Measurements from ENCODE around the gene C9orf50.

Gene C9orf50

GRCh38 chr9:129630967-129631673, 10.2 kb upstream of the C9orf50 start:
- DNase-seq, result peak in 1 of 2 experiments; percentile 45

- no peak for DNase-seq
Measured at GRCh38 chr9:129629251-129629820, 8.4 kb upstream of the C9orf50 start.

DNA sequence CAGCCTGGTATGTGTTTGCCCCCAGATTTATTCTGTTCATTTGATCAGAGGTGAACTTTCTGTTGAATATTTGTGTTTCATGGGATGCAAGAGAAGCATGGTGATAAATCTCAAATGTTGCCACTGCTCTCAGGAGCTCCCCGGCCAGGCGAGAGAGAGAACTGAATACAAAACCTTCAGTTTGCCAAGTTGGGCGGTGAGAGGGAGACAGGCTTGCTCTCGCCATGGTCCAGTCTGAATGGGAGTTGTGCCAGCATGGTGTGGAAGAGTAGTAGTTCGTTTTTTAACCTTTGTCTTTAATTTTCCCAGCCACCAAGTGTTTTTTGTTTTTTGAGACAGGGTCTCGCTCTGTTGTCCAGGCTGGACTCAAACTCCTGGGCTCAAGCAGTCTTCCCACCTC, 7.8 kb upstream of the C9orf50 start:
- DNase-seq, result no peak

DNA sequence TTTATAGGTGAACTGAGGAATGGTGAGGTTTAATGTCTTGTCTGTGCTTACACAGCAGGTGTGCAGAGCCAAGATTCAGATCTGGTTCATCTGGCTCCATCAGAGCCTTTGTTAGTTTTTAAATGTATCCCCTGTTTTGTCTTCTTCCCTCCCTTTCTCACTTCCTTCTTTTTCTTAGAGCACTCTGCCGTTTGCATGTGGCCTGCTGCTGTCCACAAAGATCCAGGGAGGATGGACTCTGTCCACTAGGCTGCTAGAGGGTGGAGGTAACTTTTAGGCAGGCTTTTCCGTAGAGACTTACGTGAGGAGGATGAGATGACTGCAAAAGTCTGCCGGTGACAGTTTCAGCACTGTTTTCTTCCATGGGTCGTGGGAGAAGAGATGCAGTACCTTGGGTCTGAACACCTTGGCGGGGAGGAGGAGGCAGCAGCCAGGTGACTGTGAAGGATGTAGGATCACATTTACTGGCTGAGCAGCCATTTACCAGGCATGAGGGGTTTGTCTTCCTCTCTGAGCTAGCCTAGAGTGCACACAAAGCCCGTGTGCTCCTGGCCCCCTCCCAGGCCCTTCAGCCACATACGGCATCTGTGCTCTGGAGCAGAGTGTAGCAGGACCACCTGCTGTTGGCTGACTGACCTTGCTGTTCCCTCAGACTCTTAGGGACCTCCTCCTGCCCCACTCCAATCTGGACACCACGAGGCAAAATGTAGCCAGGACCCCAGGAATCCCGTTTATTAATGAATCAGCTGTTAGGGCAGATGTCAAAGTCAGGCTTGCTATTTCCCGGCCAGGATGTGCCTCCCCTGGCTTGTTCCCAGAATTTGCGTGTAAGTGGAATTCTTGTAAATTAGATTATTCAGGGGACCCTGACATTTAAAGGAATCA, 6.9 kb upstream of the C9orf50 start:
- no peak for DNase-seq

GRCh38 chr9:129626625-129627284, 5.9 kb upstream of the C9orf50 start:
- DNase-seq, result peak; percentile 53 to 60

DNA sequence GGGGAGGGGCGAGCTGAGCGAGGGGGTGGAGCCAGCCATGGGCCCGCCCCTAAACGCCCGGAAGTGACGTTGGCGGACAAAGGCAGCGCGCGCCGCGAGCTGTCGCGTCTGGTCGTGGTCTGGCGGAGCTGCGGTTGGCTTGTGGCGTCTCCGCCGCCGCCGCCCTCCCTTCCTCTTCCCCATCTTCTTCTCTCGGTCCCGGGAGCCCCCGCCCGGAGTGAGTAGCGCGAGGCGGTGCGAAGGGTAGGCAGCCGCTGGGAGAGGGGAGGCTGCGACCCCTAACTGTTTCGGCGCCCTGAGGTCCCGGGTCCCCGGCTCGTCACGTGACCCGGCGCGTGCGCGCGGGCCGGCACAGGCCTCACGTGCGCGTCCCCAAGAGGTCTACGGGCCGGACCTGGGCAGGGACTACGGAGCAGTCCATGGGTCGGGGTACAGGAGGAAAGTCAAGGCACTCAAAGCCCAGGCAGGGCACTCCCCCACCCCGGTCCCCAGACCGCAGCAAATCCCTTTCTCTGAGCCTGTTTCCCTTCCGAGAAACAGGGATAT, 5.3 kb upstream of the C9orf50 start, which contains the start of gene NTMT1:
TSS of gene NTMT1 (plus strand) at position 85 of the 546 bp plus-strand sequence. CDS start 6,541 bp downstream, outside the sequence.
- DNase-seq, result peak; percentile 95 to 97

DNA sequence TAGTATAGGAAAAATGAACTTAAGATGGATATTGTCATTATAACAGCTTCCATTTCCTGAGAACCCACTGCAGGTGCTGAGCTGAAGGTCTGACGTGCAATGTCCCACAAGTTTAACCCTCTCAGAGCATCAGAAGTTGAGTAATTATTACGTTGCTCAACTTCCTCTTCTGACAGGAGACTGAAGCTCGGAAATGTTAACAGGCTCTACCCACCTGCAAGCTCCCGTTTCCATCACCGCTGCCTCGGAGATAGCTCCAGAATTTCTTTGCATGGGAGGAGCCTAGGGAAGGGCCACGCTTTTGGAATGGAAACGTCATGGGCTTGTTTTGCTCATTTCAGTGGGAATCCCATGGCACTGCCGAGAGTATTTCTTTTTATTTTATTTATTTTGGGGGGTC, 4.0 kb upstream of the C9orf50 start:
- peak in 1 of 2 experiments; percentile 45 for DNase-seq

- peak; percentile 87 for DNase-seq
Measured at GRCh38 chr9:129624168-129624759, 3.4 kb upstream of the C9orf50 start.

GRCh38 chr9:129623331-129623730, 2.4 kb upstream of the C9orf50 start:
- DNase-seq, result no peak

DNA sequence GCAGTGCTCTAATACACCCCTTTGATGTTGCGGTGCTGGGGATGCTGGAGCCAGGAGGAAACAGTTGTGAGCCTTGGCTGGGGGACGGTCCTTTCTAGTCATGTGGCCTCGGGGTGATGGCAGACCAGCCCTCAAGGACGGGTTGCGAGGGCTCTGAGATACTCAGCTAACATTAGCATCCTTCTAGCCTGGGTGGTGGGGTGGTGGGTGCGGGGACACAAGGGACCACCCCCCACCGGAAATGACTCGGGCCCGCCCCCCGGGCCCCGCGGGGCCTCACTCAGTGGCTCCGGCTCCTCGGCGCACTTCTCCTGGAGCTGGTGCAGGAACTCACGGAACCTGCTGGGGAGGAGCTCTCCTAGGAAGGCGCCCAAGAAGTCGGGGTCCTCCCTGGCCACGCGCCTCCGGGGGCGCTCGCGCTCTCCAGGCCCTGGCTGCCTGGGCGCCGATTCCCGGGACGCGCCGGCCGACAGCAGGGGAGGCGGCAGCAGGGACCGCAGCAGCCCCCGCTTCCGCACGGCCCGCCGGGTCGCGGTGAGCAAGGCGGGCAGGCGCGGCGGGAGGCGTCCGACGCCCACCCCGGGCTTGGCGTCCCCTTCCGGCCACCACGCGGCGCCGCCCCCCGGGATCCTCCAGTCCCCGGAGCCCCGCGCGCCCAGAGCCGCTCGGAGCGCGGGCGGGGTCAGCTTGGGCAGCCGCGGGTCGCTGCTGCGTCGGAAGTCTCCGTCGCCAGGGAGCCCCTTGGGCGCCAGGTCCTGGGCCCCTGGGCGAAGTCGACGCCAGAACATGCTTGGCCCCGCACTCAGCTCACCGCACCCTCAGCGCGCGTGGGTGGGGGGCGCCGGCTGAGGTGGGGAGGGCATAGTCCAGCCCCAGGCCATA, 873 bp downstream of the C9orf50 start:
- DNase-seq, result peak in 1 of 2 experiments; percentile 41

DNA sequence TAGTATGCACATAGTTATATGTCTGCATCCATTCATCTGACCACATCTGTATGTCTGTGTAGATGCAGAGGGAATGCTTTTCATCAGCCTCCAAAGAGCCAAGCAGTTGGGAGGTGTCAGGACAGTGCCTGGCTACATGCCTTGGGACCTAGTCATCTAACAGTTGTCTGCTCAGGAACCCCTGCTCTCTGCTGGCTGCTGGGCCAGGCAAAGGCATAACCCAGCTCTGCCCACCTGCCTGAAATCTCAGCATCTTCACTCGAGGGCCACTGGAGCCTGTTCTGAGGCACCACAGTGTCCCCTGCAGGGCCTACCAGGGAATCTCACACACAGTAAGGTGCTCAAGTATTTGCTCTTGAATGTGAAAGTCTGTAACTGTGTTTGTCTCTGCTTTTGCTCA, 3.7 kb downstream of the C9orf50 start:
- DNase-seq, result no peak

- DNase-seq, result no peak
Measured at GRCh38 chr9:129615407-129616285, 5.3 kb downstream of the C9orf50 start.

- no peak for DNase-seq
Measured at GRCh38 chr9:129614932-129615331, 6.0 kb downstream of the C9orf50 start.

GRCh38 chr9:129613520-129614175, 7.3 kb downstream of the C9orf50 start:
- DNase-seq, result no peak

- DNase-seq, result no peak
Measured at GRCh38 chr9:129612815-129613519, 7.9 kb downstream of the C9orf50 start.

DNA sequence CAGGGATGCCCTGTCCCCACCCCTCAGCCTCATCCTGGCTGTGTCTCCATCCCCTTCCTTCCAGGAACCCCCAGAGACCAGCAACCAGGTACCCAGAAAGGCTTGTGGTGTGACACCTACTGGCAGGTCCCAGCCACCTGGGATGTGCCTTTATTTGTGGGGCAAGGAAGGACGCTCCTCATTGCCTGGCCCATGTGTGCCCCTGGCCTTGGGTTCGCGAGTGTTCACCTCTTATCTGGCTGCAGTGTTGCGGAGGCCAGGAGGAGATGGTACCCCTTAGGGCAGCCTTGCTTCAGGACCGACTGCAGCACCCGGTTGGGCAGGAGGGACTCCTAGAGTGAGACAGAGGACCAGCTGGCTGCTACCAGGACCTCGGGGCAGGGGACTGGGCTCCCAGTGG, 8.8 kb downstream of the C9orf50 start:
- DNase-seq, result no peak

DNA sequence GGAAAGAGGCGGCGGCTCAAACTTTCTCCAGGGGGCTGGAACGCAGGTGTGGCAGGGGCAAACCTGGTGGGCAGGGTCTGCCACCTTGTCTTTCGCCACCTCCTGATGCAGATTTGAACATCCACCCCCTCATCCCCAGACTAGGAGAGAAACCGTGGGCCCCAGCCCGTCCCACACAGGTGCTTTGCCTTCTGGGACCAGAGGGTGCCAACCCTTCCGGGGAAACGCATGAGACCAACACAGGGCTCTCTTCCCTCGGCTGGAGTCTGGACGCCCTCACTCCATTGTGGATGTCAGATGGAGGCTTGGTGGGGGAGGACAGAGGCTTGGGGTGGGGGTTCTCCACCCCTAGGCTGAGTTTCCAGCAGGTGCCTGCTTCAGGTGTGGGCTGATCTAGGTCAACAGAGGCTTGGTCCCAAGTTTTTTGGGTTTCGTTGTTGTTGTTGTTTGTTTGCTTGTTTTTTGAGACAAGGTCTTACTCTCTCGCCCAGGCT, 9.5 kb downstream of the C9orf50 start:
- DNase-seq, result no peak

DNA sequence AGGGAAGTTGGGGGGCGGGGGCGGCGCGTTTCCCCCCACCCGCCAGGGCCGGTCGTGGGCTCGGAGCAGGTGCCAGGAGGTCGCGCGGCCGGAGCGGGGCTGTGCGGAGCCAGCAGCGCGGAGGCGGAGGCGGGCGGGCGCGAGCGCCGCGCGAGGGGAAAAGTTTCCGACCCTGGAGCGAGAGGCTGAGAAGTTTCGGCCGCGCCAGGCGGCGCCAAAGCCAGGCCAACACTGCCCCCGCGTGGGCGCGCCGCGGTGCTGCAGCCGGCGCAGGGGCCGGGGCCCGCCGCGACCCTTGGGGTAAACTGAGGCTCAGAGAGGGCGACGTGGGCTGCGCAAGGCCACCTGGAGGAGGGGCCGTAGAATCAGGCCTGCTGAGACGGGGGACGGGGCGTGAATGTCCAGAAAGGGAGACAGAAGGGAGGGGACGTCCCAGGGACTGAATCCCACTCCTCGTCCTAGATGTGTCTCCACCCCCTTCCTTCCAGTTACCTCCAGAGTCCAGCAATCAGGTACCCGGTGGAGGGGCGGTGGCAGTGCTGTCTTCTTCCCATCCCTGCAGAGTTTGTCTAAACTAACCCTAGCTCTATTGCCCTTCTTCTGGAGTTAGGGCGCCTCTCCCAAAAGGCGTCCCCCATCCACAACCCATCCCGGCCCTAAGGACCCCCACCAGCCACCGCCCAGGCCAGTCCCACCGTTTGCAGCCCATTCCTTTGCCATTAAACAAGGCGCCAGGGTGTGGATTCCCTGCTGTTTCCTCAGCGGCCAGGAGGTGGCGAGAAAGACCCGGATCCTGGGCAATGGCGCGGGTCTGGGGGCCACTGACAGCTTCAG, 10.2 kb downstream of the C9orf50 start:
- DNase-seq, result peak; percentile 85 to 87

All from activated T-cell treated with anti-CD3 and anti-CD28 coated beads, Interleukin-2, amount 50 U/mL, for 48 hours (primary cell).